ENCODE data around the gene TLK1.

GRCh38 chr2:171160956-171161740, 455 bp upstream of the TLK1 start:
- TF ChIP-seq GATA2 (IDR thresholded peaks at IDR 0.05; ENCODE audit: low read depth, low read length), result no peak
- TF ChIP-seq GATA3 (IDR thresholded peaks at IDR 0.05; ENCODE audit: low read depth, low read length), result no peak
